NK-92 (cell line): ENCODE data around the gene PPIC.
"Not testable (repeated sequence)": the region's sequence is repeated elsewhere in the genome, so short reads cannot be mapped to it uniquely, and the experiment has no call there.

ENCODE experiments used
- DNase-seq: peaks from one replicate; lab custom pipeline; 2025; ENCODE audit not compliant: unreplicated experiment; lab: John Stamatoyannopoulos, UW

PPIC gene

DNA sequence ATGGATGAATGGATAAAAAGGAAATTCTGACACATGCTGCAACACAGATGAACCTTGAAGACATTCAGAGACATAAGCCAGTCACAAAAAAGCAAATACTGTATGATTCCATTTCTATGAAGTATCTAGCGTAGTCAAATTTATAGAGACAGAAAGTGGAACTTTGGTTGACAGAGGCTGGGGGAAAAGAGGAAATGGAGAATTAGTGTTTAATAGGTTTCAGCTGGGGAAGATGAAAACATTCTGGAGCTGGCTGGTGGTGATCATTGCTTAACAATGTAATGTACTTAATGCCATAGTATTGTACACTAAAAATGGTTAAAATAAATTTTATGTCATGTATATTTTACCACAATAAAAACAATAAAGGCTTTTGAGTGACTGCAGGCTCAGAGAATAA, 24.2 kb downstream of the PPIC start:
- no peak for DNase-seq

DNA sequence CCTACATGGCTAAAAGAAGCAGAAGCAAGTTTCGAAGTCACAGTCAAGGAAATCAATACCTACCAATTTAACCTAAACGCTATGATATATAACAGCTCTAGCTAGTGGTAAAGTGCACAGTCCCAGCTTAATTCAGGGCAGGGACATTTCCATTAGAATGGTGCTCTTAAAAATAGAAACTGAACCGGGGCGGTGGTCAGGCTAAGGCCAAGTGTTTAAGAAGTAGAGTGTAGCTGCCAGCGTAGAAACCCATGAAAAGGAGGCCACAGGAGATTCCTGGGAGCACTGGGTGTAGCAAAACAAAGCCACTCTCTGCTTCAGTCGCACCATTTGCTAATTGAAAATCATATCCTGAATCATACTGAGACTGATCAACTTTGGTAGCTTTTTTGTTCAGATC, 28.8 kb downstream of the PPIC start:
- DNase-seq = no peak

- no peak for DNase-seq
These were observed 29.3 kb downstream of the PPIC start for GRCh38 chr5:123007182-123007581.

GRCh38 chr5:123001808-123002207, 34.7 kb downstream of the PPIC start:
- no peak for DNase-seq

DNA sequence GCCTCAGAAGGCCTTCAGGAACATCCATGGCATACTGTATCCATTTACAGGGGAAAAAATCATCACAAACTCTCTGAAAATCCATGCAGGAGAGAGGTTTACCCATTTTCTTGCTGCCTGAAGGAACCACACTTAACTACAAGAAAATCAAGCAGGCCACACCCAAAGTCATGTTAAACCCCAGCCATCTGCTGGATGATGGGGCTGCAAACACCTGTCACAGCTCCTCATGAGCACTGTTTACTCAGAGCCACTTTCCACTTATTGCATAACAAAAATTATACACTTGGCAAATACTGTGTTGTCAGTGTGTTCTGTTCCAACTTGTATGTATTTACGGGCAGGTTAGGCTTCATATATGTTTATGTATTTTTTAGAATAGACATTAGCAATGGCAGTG, 35.8 kb downstream of the PPIC start:
- DNase-seq = no peak

GRCh38 chr5:122999947-123000563, 36.5 kb downstream of the PPIC start:
- no peak for DNase-seq

DNA sequence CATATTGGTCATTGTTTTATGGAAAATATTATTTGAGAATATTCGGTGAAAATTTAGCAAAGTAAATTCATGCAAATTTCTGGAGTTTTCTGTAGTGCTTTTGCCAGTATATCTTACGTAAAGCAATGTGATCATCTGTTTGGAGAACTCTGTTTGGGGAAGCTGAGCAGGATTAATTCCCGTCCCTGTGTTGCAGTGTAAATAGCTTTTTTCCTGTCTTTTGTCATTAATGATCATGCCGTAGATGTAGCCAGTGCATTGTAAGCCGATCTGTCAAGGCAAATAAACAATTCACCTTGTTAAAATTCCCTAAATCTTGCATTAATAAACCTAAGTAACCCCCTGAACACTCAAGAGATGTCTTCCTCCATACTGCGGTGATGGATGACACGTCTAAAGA, 39.2 kb downstream of the PPIC start:
- no peak for DNase-seq

- DNase-seq = no peak
These were observed 40.4 kb downstream of the PPIC start for GRCh38 chr5:122996091-122996490.

GRCh38 chr5:122985954-122986721, 50.4 kb downstream of the PPIC start:
- no peak for DNase-seq

DNA sequence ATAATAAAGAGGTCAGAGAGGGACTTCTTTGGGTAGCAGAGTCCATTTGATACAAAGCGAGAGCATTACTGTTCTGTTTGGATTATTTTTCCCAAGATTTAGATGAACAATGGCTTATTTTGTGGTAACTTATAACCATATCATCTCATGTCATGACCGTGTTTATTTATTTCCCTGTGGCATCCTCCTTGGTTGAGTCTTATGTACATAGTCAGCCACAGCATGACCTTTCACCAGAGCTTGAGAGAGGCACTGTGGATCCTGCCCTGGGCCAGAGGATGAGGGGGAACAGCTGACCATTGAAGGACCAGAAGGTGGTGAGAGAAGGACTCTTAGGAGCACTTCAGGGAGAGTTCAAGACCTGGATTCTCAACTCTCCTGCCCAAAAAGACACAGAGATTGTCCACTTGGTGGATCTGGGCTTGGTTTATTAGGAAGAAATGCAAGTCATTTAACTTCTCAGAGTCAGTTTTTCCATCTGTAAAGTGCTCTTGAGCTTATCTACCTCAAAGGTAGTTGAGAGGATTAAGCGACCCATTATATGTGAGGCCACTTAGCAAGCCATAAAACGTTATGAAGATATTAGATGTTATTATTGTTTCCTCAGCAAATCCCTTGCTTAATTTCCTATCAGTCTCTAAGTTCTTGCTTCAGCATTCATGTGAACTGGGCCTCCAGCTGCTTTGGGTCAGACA, 51.4 kb downstream of the PPIC start:
- no peak for DNase-seq

GRCh38 chr5:122984425-122984824, 52.1 kb downstream of the PPIC start:
- no peak for DNase-seq

- DNase-seq = no peak
These were observed 54.1 kb downstream of the PPIC start for GRCh38 chr5:122982376-122982775.

- no peak for DNase-seq
These were observed 54.7 kb downstream of the PPIC start for GRCh38 chr5:122981846-122982245.

GRCh38 chr5:122978644-122979297, 57.8 kb downstream of the PPIC start:
- no peak for DNase-seq

- no peak for DNase-seq
These were observed 58.5 kb downstream of the PPIC start for GRCh38 chr5:122978068-122978467.

GRCh38 chr5:122977319-122977718, 59.2 kb downstream of the PPIC start:
- no peak for DNase-seq

DNA sequence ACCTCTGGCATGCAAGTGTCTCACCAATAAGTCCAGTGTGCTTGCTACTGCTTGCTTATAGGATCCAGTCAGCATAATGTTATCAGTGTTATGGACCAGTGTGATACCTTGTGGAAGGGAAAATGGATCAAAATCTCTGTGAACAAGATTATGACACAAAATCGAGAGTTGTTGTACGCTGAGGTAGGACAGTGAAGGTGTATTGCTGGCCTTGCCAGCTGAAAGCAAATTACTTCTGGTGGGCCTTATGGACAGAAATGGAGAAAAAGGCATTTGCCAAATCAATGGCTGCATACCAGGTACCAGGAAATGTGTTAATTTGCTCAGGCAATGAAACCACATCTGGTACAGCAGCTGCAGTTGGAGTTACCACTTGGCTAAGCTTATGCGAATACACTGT, 62.3 kb downstream of the PPIC start:
- DNase-seq = not testable (repeated sequence)

DNA sequence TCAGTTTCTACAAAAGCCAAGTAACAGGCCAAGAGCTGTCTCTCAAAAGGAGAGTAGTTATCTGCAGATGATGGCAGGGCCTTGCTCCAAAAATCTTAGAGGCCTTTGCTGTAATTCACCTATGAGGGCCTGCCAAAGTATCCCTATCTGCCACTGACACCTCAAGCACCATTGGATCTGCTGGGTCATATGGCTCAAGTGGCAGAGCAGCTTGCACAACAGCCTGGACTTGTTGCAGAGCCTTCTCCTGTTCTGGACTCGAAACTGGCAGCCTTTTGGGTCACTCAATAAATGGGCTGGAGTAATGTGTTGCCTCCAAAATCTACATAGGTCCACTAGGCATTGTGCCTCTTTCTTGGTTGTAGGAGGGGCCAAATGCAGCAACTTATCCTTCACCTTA, 62.8 kb downstream of the PPIC start:
- not testable (repeated sequence) for DNase-seq
